HuH-7 (cell line): ENCODE results near the gene COPB2.
A peak's percentile ranks its signal among the peaks of the same experiment; 100 is the strongest.

ENCODE experiments used
- DNase-seq: peaks from one replicate; pipeline ENCODE4 v3.0.0; 2011; ENCODE audit warnings: low spot score

The COPB2 gene

GRCh38 chr3:139327861-139328260 is 61.6 kb downstream of the COPB2 start:
- DNase-seq, result no peak

- no peak for DNase-seq
Observed at GRCh38 chr3:139327231-139327630, 62.2 kb downstream of the COPB2 start.

GRCh38 chr3:139326707-139327106 is 62.7 kb downstream of the COPB2 start:
- no peak for DNase-seq

DNA sequence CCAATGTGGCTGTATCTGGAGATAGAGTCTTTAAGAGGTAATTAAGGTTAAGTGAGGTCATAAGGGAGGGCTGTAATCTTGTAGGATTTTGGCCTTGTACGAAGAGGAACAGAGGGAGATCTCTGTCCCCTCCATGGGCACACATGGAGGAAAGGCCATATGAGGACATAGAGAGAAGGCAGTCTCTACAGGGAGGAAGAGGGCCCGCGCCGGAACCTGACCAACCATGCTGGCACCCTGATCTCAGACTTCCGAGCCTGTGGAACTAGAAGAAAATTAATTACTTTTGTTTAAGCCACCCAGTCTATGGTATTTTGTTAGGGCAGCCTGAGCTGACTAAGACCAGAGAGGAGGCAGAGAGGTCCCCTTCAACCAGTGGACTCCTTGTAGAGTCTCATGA is 63.3 kb downstream of the COPB2 start:
- DNase-seq, result no peak

GRCh38 chr3:139325551-139325950 is 63.9 kb downstream of the COPB2 start:
- no peak for DNase-seq

DNA sequence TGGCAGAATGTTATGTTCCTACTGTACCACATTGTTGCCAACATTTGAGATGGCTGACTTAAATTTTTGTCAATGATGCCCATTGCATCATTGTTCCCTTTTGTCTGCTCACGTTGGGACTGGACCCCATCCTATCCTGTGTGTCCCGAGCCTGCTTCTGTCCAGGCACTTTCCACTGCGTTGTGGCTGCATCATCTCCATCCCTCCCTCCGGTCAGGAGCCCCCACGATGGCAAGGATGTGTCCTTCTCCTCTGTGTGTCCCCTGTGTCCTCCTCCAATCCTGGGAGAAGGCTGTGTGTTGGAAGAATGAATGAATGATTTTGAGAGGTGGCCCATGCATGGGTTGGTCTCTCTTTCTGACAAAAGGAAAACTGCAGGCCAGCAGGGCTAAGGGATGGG is 65.0 kb downstream of the COPB2 start:
- DNase-seq, result no peak

DNA sequence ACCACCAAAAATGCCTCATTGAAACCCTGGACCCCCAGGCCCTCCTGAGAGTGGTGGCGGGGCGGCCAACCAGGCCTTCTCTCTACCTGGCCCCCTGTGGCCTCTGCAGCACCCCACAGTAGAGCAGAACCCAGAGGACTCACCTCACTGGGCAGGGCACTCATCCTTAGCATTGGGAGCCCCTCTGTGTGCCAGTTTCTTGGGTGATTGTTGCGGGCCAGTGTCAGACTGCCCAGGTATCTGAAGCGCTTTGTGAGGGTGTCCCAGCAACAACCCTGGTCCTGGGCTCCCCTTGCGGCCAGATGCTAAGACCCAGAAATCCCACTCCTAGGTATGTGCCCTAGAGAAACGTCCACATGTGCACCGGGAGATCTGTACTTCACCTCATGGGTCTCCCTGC is 66.3 kb downstream of the COPB2 start:
- no peak for DNase-seq

GRCh38 chr3:139322346-139322745 is 67.1 kb downstream of the COPB2 start:
- DNase-seq, result no peak

- no peak for DNase-seq
Observed at GRCh38 chr3:139320551-139321309, 68.7 kb downstream of the COPB2 start.

DNA sequence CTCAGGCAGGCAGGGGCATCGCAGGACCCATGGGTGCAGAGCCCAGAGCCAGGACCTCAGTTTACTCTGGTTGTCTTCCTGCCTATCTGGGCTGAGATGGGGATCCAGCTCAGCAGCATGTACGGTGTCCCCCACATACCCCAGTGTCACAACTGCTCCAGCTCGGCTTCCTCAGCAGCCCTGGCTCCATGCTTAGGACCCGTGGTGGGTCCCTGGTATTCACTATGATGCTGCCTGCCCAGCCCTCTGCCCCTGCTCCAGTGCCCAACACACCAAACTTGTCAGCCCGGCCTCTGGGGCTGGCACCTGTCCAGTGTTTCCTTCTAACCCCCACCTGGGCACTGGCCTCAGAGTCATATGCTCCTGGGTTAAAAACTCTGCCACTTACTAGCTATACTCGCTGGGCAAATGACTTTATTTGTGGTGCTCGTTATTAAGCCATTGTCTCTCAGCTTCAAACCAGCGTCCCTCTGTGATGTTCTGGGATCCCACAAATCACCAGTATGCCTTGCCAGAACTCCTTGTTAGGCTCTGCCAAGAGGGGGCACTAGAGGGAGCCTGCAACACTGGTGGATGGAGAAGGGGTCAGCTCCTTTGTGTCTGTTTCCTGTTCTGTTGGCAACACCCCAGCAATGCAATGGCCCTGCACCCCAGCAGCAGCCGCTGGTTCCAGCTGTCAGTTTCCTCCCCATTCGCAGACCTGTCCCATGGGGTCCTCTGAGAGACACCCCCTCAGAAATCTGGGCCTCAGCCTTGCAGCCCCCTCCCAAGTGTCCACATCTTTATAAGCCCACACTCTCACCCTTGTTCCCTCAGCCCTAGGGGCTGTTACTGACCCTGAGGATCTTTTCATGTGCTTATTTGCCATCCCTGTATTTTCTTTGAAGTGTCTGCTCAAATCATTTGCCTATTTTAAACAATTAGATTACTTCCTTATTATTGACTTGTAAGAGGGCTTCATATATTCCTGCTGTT is 69.7 kb downstream of the COPB2 start:
- peak; percentile 19 for DNase-seq

DNA sequence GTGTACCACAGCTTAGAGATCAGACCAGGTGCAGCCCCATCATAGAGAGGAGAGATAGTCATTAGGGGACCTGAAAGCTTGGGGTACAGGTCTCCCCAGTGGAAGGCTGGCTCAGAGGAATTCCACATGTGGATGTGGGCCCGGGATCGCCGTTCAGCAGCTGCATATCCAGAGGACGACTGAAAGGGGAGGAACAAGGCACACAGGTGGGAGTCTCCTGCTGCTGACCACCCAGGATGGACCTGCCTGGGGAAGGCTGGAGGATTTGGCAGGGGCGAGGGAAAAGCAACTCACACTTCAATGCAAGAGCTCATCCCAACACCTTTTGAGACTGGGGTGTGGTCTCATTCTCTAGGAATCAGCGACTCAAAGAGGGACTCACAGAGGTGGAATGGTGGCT is 70.6 kb downstream of the COPB2 start:
- no peak for DNase-seq

DNA sequence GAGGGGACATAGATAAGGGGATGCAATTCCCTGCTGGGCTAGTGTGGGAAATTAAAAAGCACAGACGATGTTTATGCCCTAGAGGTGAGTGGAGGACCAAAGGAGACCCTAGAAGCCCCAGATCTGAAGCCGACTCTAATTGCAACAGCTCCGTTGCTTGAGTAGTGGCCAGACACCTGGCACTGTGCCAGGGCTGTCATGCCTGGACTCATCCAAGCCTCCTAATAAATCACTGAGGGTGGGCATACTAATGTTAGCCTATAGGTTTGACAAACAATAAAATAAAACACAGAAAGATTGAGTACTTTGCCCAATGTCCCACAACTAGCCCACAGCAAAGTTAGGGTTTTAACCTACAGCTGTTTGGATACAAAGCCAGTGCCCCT is 71.0 kb downstream of the COPB2 start:
- DNase-seq, result no peak

- DNase-seq, result no peak
Observed at GRCh38 chr3:139317660-139318430, 71.6 kb downstream of the COPB2 start.

GRCh38 chr3:139317215-139317614 is 72.2 kb downstream of the COPB2 start:
- DNase-seq, result no peak

- DNase-seq, result no peak
Observed at GRCh38 chr3:139313921-139314320, 75.5 kb downstream of the COPB2 start.

DNA sequence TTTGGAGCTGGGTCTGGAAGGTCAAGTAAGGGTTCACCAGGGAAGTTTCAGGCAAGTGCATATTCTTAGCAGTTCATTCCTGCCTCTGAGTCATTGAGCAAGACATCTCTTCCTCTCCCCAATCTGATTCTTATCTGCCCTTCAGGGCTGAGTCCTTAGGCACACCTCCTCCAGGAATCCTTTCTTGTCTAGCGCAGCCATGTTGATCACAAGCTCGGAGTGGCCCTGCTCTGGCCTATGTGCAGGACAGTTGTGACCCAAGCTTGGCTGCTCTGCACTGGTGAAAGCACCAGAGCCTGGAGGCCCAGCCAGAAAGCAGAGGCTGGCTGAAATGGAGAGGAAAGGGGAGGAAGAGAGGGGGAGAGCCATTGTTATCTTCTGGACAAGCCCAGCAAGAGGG is 76.5 kb downstream of the COPB2 start:
- no peak for DNase-seq

- no peak for DNase-seq
Observed at GRCh38 chr3:139312416-139312815, 77.0 kb downstream of the COPB2 start.

DNA sequence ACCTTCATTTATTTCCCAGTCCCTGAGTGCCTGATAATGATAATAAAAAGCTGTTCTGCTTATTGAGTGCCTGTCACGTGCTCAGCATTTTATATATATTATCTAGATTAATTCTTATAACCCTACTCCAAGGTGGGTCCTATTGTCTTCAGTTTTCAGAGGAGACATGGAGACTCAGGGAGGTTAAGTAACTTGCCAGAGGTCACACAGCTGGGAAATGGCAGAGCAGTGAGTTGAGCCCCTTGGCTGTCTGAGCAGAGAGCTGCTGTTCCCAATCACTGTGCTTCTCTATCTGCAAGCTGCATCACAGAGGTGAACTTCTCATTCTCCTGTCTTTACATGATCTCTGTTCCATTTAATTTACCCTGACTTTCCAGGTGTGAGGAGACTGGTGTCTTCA is 77.9 kb downstream of the COPB2 start:
- no peak for DNase-seq

- no peak for DNase-seq
Observed at GRCh38 chr3:139310474-139310933, 78.9 kb downstream of the COPB2 start.

DNA sequence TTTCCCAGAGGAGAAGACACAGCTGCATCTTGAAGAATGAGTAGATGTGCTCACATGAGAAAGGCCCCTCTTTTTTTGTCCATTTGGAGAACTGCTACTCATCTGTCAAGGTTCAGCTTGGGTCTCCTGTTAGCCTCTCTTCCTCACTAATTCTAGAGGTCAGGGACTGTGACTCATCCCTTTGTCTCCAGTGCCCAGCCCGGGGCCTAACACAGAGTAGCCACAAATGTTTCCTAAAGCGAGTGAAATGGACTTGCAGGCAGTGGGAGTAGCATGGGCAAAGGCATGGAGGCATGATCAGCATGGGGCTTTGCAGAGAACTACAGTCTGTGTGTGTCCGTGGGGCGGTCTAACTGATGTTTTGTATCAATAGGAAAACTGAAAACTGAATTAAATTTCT is 79.6 kb downstream of the COPB2 start:
- DNase-seq, result no peak

DNA sequence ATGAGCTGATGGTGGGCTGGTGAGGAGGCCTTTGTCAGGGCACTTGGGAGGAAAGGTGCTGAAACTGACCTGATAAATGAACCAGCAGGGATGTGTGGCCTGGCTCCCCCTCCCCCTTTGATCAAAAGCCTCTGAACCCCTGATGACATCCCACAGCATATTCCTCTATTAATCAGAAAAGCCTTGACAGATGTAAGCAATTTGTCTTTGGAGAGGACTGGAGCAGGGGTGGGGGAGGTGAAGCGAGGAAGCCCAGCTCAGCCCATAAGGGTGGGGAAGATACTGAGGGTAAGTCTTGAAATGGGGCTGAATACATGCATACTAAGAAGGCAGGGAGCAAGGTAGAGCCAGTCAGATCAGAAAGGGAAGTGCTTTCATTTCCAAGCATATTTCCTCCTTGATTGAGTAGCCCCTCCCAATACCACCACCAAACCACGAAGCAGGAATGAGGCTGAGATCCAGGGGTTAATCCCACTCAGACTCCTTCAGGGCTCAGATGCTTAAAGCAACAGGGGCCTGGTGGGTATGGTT is 80.3 kb downstream of the COPB2 start:
- DNase-seq, result no peak

GRCh38 chr3:139308560-139308959 is 80.9 kb downstream of the COPB2 start:
- DNase-seq, result no peak
